Heart right ventricle (tissue), 16 donors: ENCODE data around the gene LRIG1. TPM values are rescaled to one million over a fixed set of nuclear protein-coding genes. Genes with fewer than 3 reads are reported as not detected.

ENCODE experiments used
- ATAC-seq, 8 donors: fragments of 200-7000 bp; cut with Tn5 transposase; one replicate each; pipeline ENCODE4 v1.9.1; 2020; ENCODE audit warnings: mild to moderate bottlenecking in 8 of 8, moderate library complexity in 8 of 8, moderate number of reproducible peaks in 1 of 8
- DNase-seq, 2 donors: peaks; one replicate each; pipeline ENCODE4 v3.0.0-alpha.2; 2020
- H3K27ac ChIP-seq, 10 donors: fragments of 200-600 bp; sonication (generic) in 2 of 10; one replicate each; pipeline versions ENCODE4 v1.5.0 to v1.8.0; 2020 to 2022; ENCODE audit warnings: mild to moderate bottlenecking in 3 of 10
- H3K27me3 ChIP-seq, 7 donors: fragments of 200-600 bp; one replicate each; pipeline ENCODE4 v1.8.0; 2021 to 2022; ENCODE audit warnings: mild to moderate bottlenecking in 2 of 7
- H3K36me3 ChIP-seq, 9 donors: fragments of 200-600 bp; sonication (generic) in 1 of 9; one replicate each; pipeline versions ENCODE4 v1.5.0 to v1.8.0; 2020 to 2022; ENCODE audit warnings: mild to moderate bottlenecking in 2 of 9
- H3K4me1 ChIP-seq, 9 donors: fragments of 200-600 bp; sonication (generic) in 1 of 9; one replicate each; pipeline versions ENCODE4 v1.5.0 to v1.8.0; 2020 to 2022; ENCODE audit warnings: mild to moderate bottlenecking in 4 of 9
- H3K4me3 ChIP-seq, 10 donors: fragments of 200-600 bp; sonication (generic) in 2 of 10; one replicate each; pipeline versions ENCODE4 v1.5.0 to v1.8.0; 2020 to 2022; ENCODE audit warnings: mild to moderate bottlenecking in 7 of 10, moderate library complexity in 2 of 10
- H3K9me3 ChIP-seq, 11 donors: fragments of 200-600 bp in 10 of 11; sonication (generic) in 2 of 11; one replicate each; pipeline versions ENCODE4 v1.5.0 to v1.8.0; 2013 to 2022; ENCODE audit warnings: mild to moderate bottlenecking in 2 of 11, control low read depth in 1 of 11, moderate library complexity in 1 of 11
- CTCF ChIP-seq, 9 donors: fragments of 200-600 bp; sonication (generic) in 2 of 9; IDR thresholded peaks; one replicate each; pipeline versions ENCODE4 v1.5.0 to v1.8.0; 2021 to 2022; ENCODE audit warnings: antibody characterized with exemption in 9 of 9, mild to moderate bottlenecking in 5 of 9, moderate library complexity in 1 of 9
- WGBS, 2 donors: extraction: QIAGEN DNeasy Blood & Tissue Kit; methylation state at CpG; one replicate each; pipeline ENCODE4 v1.1.7; 2013; ENCODE audit warnings: inconsistent platforms in 1 of 2; 5-methylcytosine and 5-hydroxymethylcytosine counted together
- intact Hi-C, 10 donors: fragments of 100-400 bp; cut with DNase I; formaldehyde crosslinking; loops; one replicate each; pipeline versions ENCODE4 v1.11.1 to v1.14.2; 2022
- polyA plus RNA-seq, 2 donors: library from polyadenylated mRNA; stranded (reverse); fragments of 200-250 nt; gene quantifications; one replicate each; pipeline ENCODE4 v1.2.3, GENCODE V29; 2013
- total RNA-seq, 10 donors: library from RNA; stranded (reverse); fragmentation: NEBNext Ultra II Directional in 3 of 10; extraction: Animal tissue kit (Norgen Biotek cat#: 25700) in 3 of 10; gene quantifications; one replicate each; pipeline versions ENCODE4 v1.2.1 to v1.2.4, GENCODE V29; 2021 to 2023
- donor health status: Arrhythmogenic right ventricular cardiomyopathy.
- donor health status: ischemic (EF 13 %, LVEDD 7.1; RV severe dilation, severe dysfunction).
- donor health status: healthy with polysubstance abuse.
- donor health status: DM: no; HTN: yes; CAD: no.
- donor health status: DM: no; HTN: no; CAD: no.
- donor health status: ischemic (EF 25% LVEDD 6.9; RV normal size, moderate dysfunction).
- donor health status: ischemic (EF 25% LVEDD 5.7; RV mildly dilated, moderate dysfunction).
- donor health status: healthy.
- donor health status: DM: yes; HTN: yes; CAD: no.
- donor health status: Ischemic cardiomyopathy.
- donor health status: ischemic (EF 35%, LVEDD 5.7; RV mildly dilated, moderate dysfunction).
- donor health status: nonischemic (EF 11% LVEDD 7.7; RV severe dilation, severe dysfunction).
- donor health status: DM: yes; HTN: yes; CAD: no.
- donor health status: PGD.
- donor health status: ischemic (EF 29% LVEDD 5.4; RV normal size, mild dysfunction).
- donor health status: nonischemic (EF 23%, LVEDD 6.1; RV moderate dilation, normal function).

The LRIG1 gene
- total and polyA plus RNA-seq, 12 donors: 23.8 to 109 (median 94.2) TPM

DNA sequence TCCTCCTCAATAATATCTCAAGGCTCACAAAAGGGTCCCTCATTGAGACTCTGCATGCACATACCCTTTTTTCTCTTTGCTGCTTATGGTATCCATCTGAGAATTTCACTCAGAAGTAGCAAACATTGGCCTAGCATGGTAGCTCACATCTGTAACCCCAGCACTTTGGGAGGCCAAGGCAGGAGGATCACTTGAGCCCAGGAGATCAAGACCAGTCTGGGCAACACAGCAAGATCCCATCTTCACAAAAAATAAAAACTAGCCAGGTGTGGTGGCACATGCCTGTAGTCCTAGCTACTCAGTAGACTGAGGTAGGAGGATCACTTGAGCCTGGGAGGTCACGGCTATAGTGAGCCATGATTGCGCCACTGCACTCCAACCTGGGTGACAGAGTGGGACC is 11.7 kb downstream of the LRIG1 start:
- no peak overlapping the region for H3K4me3 ChIP-seq
- H3K9me3 ChIP-seq: no peaks in the 10 kb centered on the region
- peak overlapping the region in 4 of 10 donors; percentile 0 to 53 (median 42) for H3K27ac ChIP-seq
- no peak for ATAC-seq
- no peak for DNase-seq
- H3K36me3 ChIP-seq: no peaks in the 10 kb centered on the region
- no peaks in the 10 kb centered on the region for H3K27me3 ChIP-seq
- peaks cover 33 to 99% (median 84%) of the 10 kb centered on the region in 9 donors for H3K4me1 ChIP-seq
- TF ChIP-seq CTCF (IDR thresholded peaks at IDR 0.05): no peak
- WGBS, 2 donors: 94 to 96% methylated on average over 2 of the region's 2 CpGs
- intact Hi-C loops: no loop called here

- no peak for TF ChIP-seq CTCF (IDR thresholded peaks at IDR 0.05)
- DNase-seq (no peak), ATAC-seq (no peak)
- no peaks in the 10 kb centered on the region for H3K9me3 ChIP-seq
- H3K4me1 ChIP-seq: peaks cover 35 to 99% (median 84%) of the 10 kb centered on the region in 9 donors
- 81 to 82% methylated on average over 4 of the region's 4 CpGs for WGBS, 2 donors
- peak overlapping the region in 4 of 10 donors; percentile 0 to 45 (median 20) for H3K27ac ChIP-seq
- H3K36me3 ChIP-seq: no peaks in the 10 kb centered on the region
- intact Hi-C loops: no loop called here
- no peak overlapping the region for H3K4me3 ChIP-seq
- no peaks in the 10 kb centered on the region for H3K27me3 ChIP-seq
These were observed 12.3 kb downstream of the LRIG1 start for GRCh38 chr3:66488492-66488891.

- DNase-seq (no peak), ATAC-seq (no peak)
- no peak for TF ChIP-seq CTCF (IDR thresholded peaks at IDR 0.05)
- intact Hi-C loops: no loop called here
- H3K4me3 ChIP-seq: no peak overlapping the region
- H3K9me3 ChIP-seq: no peaks in the 10 kb centered on the region
- peaks cover 38 to 99% (median 84%) of the 10 kb centered on the region in 9 donors for H3K4me1 ChIP-seq
- no peaks in the 10 kb centered on the region for H3K27me3 ChIP-seq
- H3K27ac ChIP-seq: peak overlapping the region in 7 of 10 donors; percentile 2 to 92 (median 90)
- 62 to 72% methylated on average over 5 of the region's 5 CpGs for WGBS, 2 donors
- no peaks in the 10 kb centered on the region for H3K36me3 ChIP-seq
These were observed 13.4 kb downstream of the LRIG1 start for GRCh38 chr3:66487465-66487864.

DNA sequence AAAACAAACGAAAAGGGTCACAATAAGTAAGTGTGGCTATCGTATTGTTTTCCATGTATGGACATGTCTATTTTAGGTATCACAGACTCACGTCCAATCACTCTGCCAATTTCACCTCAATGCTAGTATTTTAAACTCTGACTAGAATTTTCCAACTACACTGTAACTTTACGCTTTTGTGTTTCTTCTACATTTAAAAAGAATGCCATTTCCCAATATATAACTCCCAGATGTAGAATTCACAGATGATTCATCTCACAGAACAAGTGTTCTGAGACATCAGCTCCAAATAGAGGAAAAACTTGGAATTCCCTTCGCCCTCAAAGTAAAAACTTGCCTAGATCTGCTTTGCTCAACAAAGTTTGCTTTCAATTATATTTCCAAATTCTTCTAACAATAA is 14.2 kb downstream of the LRIG1 start:
- no peak overlapping the region for H3K4me3 ChIP-seq
- TF ChIP-seq CTCF (IDR thresholded peaks at IDR 0.05): no peak
- no peak for DNase-seq
- peak overlapping the region; percentile 2 to 92 (median 84) for H3K27ac ChIP-seq
- ATAC-seq: no peak
- intact Hi-C loops: no loop called here
- peaks cover 37 to 99% (median 84%) of the 10 kb centered on the region in 9 donors for H3K4me1 ChIP-seq
- H3K36me3 ChIP-seq: no peaks in the 10 kb centered on the region
- no peaks in the 10 kb centered on the region for H3K27me3 ChIP-seq
- WGBS, 2 donors: 38 to 44% methylated on average over 5 of the region's 5 CpGs
- H3K9me3 ChIP-seq: no peaks in the 10 kb centered on the region
